ENCODE data around the gene RBPJL. TPM values are rescaled to one million over a fixed set of nuclear protein-coding genes. Genes with fewer than 3 reads are reported as not detected.

RBPJL gene
- polyA plus RNA-seq, 10 donors: 0.14 TPM; not detected in 9

DNA sequence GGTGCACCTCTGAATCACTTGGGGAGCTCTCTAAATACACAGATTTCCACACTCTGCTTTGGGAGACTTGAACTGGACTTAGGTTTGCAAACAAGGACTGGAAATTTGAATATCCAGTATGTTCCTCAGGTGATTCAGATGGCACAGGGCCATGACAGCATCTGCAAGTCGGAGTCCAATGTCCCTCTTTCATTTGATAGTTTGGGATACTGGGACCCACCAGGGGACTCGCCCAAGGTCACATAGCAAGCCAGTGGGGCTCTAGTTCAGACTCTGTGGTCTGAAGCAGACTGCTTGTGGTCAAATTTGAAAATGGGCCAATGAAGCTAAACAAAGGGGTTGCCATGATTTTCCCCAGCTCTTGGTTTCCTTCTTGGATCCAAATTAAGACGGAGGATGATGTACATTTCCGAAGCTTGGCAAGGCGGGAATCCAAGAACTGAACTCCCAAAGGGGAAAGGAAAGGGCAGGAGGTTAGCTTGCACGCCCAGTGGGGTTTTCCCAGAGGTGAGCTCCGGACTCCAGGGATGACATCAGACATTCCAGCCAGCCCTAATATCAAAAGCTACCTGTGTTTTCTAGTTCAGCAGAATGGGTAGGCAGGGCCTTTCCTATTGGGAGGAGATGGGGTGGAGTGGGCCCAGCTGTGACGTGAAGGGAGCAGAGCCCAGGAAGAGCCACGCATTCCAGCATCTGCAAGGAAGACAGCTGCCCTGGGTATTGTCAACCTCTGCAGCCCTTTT lies 52.9 kb downstream of the RBPJL start:
- DNase-seq: no peak

DNA sequence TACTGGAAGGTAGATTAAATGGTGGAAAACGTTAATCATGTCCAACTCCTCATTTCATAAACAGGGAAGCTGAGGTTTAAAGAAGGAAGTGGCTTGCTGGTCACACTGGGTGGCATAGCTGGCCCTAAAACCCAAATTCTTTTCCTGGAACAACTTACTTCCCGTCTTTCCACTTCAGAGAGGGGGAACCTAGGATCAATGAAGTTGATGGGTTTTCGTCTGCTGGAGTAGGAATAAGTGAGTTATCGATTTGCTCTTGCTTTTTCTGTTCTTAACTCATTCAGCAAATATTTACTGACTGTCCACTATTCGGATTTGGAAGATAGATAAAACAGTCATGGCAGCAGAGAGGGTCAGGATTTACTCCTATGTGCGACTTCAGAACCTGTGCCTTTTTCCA lies 55.2 kb downstream of the RBPJL start:
- no peak for DNase-seq

DNA sequence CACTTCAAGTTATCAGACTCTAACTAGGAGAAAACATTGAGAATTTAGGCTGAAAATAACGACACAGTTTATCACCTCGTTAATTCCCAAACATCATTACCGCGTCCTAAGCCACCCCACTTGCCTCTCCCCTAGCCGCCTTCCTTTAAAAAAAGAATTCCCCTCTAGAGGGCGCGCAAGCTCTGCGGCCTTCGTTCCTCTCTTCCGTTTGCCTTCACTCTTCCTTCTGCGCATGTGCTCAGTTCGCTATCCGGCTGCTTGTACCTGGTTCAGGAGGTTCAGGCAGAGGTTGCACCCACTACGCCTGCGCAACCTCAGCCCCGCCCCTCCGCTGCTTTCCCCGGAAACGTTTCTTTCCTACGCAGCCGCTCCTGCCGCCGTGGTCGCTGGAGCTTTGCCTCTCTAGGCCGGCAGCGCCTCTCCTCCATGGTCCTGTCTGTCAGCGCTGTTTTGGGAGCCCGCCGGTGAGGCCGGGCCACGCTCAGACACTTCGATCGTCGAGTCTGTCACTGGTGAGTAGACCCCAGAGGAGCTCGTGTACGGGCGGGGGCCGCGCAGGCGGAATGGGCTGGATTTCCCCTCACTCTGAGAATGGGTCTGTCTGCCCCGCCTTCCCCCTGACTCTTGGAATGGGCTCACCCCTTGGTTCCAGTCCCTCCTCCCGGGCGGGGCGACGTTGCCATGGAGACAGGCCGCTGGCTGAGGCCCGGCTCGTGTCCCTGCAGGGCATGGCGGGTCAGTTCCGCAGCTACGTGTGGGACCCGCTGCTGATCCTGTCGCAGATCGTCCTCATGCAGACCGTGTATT lies 56.4 kb downstream of the RBPJL start, which contains the start of gene SYS1:
Gene SYS1 (plus strand): TSS at position 353 of the 807 bp plus-strand sequence. CDS start 376 bp downstream, at position 729.
- peak; percentile 99 for DNase-seq

DNA sequence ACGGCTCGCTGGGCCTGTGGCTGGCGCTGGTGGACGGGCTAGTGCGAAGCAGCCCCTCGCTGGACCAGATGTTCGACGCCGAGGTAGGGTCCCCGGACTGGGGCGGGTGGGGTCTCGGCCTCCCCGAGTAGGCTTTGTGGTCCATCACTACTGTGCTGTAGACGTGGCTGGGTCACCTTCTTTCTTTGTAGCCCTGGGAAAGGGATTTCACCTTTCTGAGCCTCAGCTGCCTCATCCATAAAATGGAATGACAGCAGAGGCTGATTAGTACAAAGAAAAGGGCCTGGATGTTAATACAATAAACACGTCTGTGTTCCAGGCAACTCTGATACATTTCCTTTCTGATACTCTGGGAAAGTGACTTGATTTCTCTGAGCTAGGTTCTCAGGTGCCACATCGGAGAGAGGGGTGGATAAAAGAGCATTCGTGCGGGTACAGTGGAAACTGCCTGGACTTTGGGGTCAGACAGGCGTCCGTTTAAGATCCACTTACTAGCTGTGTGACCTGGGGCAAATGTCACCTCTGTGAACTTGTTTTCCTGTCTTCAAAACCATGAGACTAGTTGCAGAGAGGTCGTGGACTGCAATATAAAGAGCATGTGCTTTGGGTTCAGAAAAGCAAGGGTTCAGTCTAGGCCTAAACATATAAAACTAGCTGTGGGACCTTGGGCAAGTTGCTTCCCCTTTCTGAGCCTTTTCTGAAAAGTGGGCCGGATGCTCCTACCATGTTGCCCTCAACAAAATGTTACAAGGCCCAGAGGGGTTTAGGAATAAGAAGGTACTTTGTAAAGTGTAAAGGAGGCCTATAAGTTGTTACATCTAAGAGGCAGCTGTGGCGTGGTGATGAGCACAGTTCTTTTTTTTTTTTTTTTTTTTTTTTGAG lies 57.2 kb downstream of the RBPJL start:
- DNase-seq: no peak

DNA sequence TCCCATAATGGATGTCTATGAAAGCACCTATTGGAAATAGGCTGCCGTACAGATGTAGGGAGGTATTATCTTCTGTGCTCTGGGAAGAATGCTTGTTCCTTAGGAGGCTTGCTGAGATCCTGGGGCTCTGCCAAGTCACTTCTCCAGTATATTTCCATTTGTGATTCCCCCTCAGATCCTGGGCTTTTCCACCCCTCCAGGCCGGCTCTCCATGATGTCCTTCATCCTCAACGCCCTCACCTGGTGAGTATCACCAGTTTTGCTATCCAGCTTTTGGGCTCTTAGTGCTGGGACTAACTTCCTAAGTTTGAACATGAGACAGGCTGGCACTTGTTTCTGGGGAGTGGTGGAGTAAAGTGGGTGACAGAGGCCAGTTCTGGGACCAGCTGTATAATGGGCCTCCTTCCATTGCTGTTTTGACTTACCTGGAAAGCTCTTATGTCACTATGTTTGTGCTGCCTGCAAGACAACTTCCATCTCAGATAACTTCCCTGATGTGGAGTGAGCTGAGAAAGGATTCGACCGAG lies 58.9 kb downstream of the RBPJL start:
- no peak for DNase-seq

DNA sequence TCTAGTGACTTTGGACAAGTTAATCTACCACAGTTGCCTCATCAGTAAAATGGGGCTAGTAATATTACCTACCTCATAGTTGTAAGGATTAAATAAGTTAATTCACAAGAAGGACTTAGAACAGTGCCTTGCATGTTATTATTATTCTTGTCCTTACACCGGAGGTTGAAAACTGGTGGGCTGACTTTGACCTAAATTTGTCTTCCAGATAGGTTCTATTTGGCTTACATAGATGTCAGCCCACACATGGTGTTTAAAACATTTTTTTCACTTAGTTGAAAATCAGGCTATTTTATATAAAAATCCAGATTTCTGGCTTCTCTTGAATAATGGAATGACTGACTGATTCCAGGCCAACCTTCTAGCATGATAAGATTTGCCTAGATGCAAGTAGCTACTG lies 59.6 kb downstream of the RBPJL start:
- DNase-seq: no peak

DNA sequence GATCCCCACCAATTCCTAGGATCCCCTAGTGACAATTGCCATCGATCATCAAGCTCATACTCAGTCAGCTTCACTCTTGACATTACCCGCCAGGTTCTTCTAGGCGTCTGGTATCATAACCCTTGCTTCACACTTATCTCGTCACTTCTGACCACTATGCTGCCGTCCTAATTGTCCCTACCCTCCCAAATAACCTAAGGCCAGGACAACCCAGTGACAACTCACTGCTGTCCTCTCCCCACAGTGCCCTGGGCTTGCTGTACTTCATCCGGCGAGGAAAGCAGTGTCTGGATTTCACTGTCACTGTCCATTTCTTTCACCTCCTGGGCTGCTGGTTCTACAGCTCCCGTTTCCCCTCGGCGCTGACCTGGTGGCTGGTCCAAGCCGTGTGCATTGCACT lies 60.0 kb downstream of the RBPJL start:
- no peak for DNase-seq

DNA sequence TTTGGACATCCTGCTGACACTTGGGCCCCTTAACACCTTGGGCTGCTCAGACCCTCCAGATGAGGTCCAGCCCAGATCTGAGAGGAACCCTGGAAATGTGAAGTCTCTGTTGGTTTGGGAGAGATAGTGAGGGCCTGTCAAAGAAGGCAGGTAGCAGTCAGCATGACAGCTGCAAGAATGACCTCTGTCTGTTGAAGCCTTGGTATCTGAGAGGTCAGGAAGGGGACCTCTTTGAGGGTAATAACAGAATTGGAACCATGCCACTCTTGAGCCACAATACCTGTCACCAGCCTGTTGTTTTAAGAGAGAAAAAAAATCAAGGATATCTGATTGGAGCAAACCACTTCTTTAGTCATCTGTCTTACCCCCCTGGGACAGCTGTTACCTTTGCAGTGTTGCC lies 60.5 kb downstream of the RBPJL start:
- DNase-seq: no peak

Other genes with a start within 250 kb of the RBPJL start
- gene KCNS1, start 205.7 kb upstream of the RBPJL start, polyA plus RNA-seq (ENCODE audit: insufficient read length in 10 of 10): under 1 TPM in 9 of 10 donors, not detected in 1; 0.03 to 0.18 (median 0.07) TPM
- under 1 TPM in 2 of 10 donors, not detected in 8; 0.62 to 0.69 TPM for gene WFDC5, start 191.7 kb upstream of the RBPJL start, polyA plus RNA-seq (ENCODE audit: insufficient read length in 10 of 10)
- not detected for gene WFDC12, start 182.4 kb upstream of the RBPJL start, polyA plus RNA-seq (ENCODE audit: insufficient read length in 10 of 10)
- gene PI3, start 131.9 kb upstream of the RBPJL start, polyA plus RNA-seq (ENCODE audit: insufficient read length in 10 of 10): not detected
- under 1 TPM in 1 of 10 donors, not detected in 9; 0.07 TPM for gene SEMG1, start 99.8 kb upstream of the RBPJL start, polyA plus RNA-seq (ENCODE audit: insufficient read length in 10 of 10)
- gene SEMG2, start 85.5 kb upstream of the RBPJL start, polyA plus RNA-seq (ENCODE audit: insufficient read length in 10 of 10): not detected
- gene SLPI, start 52.3 kb upstream of the RBPJL start, polyA plus RNA-seq (ENCODE audit: insufficient read length in 10 of 10): under 1 TPM in 3 of 10 donors, not detected in 7; 0.34 to 0.71 (median 0.69) TPM
- gene MATN4, start 1.5 kb downstream of the RBPJL start, polyA plus RNA-seq (ENCODE audit: insufficient read length in 10 of 10): 1 to 10 TPM in 2 of 10 donors, under 1 TPM in 8; 0.34 to 2.5 (median 0.63) TPM
- 10 to 100 TPM in 3 of 10 donors, 1 to 10 TPM in 7; 4.6 to 15.3 (median 7.7) TPM for gene SDC4, start 41.6 kb downstream of the RBPJL start, polyA plus RNA-seq (ENCODE audit: insufficient read length in 10 of 10)
- gene SYS1, start 56.3 kb downstream of the RBPJL start, polyA plus RNA-seq (ENCODE audit: insufficient read length in 10 of 10): 10 to 100 TPM; 13.7 to 17.9 (median 15.9) TPM
- gene TP53TG5, start 71.5 kb downstream of the RBPJL start, polyA plus RNA-seq (ENCODE audit: insufficient read length in 10 of 10): 1 to 10 TPM in 2 of 10 donors, under 1 TPM in 8; 0.41 to 1.4 (median 0.68) TPM
- gene DBNDD2, start 101.4 kb downstream of the RBPJL start, polyA plus RNA-seq (ENCODE audit: insufficient read length in 10 of 10): 10 to 100 TPM; 17.2 to 26.4 (median 22.8) TPM
- gene PIGT, start 109.3 kb downstream of the RBPJL start, polyA plus RNA-seq (ENCODE audit: insufficient read length in 10 of 10): 10 to 100 TPM; 61.2 to 79.5 (median 71.6) TPM
- gene WFDC2, start 162.9 kb downstream of the RBPJL start, polyA plus RNA-seq (ENCODE audit: insufficient read length in 10 of 10): 1 to 10 TPM in 1 of 10 donors, under 1 TPM in 6, not detected in 3; 0.26 to 1.9 (median 0.77) TPM
- gene SPINT3, start 208.8 kb downstream of the RBPJL start, polyA plus RNA-seq (ENCODE audit: insufficient read length in 10 of 10): not detected
- not detected for gene WFDC6, start 232.6 kb downstream of the RBPJL start, polyA plus RNA-seq (ENCODE audit: insufficient read length in 10 of 10)
- gene EPPIN, start 240.6 kb downstream of the RBPJL start, polyA plus RNA-seq (ENCODE audit: insufficient read length in 10 of 10): under 1 TPM in 2 of 10 donors, not detected in 8; 0.11 to 0.16 TPM

All from muscle of back (tissue), 11 donors.